Erythroblast (primary cell): ENCODE measurements around the gene FYB2.

Experiments used
- GATA1 ChIP-seq: IDR thresholded peaks from 2 replicates; pipeline ENCODE4 v1.6.1; 2011; ENCODE audit warnings: low read depth, mild to moderate bottlenecking, control low read depth, low read length, moderate library complexity
- POLR2A ChIP-seq: IDR thresholded peaks from 2 replicates; pipeline ENCODE4 v1.6.1; 2011; ENCODE audit warnings: mild to moderate bottlenecking, low read length

DNA sequence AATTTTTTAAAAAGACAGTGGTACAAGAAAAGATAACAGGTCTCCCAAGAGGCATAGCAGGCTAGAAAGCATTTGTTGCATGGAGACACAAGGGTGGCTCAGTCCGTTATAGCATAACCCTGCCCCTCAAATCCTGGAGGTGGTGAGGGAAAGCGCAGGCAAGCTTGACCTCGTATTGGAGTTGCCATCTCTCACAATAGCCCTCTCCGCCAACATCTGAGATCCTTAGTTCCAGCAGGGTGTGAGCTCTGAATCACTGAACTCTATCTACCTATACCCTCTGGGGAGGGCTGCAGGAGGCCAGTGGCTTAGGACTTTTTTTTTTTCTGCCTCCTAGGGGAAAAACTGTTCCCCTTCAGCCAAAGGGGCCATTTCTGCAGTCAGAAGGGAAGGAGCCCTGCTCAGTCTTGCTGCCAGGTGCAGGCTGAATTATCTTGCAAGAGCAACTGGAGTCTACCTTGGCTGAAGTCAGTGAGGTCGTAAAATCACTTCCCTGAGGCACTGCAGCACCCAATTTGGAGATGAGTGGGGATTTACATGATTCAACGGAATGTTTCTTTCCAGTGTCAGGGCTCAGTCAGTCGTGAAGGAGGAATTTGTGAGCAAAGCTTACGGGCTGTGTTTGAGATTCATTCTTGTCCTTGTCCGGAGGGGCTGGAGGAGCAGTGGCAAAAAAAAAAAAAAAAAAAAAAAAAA lies 18.2 kb upstream of the FYB2 start:
- TF ChIP-seq POLR2A (no peak), GATA1 (no peak)
